Lung microvascular endothelial cell (primary cell): ENCODE results near the gene SLFN14. TPM values are rescaled to one million over a fixed set of nuclear protein-coding genes. Genes with fewer than 3 reads are reported as not detected.
"Not testable (repeated sequence)": the region's sequence is repeated elsewhere in the genome, so short reads cannot be mapped to it uniquely, and the experiment has no call there.

Experiments used
- DNase-seq, 2 donors: peaks; one replicate each; pipeline versions ENCODE4 v3.0.0 to v3.0.0-alpha.2; 2010; ENCODE audit warnings: low read depth in 2 of 2
- total RNA-seq: library from RNA; depleted of rRNA; stranded (reverse); fragments of >200 nt; gene quantifications from 2 replicates; pipeline ENCODE4 v1.2.1, GENCODE V29; 2014

Gene SLFN14
- total RNA-seq: not detected in 2 replicates

DNA sequence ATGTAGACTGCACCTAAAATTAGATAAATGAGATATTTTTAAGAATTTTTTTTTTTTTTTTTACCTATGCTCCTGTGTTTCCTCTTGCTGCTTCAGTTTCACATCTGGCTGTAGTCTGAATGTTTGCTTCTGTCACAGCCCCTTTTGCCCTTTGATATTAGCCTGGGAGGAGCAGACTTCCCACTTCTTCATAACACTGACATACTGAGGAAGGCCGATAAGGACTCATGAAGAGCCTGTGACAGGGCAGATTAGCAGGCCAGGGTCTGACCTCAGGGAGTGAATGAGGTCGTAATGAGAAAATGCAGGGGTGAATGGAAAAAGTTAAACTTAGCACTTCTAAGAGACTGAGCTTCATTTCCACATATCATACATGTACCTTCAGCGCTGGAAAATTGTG is at the start of gene SLFN14:
TSS of gene SLFN14 (minus strand) at position 117 of the 400 bp plus-strand sequence. CDS start 2,757 bp downstream, outside the sequence.
- no peak for DNase-seq

DNA sequence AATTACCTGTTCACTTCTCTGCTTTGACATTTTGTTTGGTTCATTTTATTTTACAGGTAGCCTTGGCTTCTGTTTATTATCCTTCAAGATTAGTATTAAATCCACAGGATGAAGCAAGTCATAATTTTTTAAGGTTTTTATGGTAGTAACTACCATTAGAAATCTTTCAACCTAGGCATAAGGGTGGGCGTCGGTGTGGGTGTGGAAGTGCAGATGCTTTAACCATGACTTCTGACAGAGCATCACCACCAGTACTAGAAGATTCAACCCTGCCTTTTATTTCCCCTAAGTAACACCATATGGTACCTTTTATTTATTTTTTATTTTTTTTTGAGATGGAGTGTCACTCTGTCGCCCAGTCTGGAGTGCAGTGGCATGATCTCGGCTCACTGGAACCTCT is 49.2 kb upstream of the SLFN14 start:
- DNase-seq: no peak

DNA sequence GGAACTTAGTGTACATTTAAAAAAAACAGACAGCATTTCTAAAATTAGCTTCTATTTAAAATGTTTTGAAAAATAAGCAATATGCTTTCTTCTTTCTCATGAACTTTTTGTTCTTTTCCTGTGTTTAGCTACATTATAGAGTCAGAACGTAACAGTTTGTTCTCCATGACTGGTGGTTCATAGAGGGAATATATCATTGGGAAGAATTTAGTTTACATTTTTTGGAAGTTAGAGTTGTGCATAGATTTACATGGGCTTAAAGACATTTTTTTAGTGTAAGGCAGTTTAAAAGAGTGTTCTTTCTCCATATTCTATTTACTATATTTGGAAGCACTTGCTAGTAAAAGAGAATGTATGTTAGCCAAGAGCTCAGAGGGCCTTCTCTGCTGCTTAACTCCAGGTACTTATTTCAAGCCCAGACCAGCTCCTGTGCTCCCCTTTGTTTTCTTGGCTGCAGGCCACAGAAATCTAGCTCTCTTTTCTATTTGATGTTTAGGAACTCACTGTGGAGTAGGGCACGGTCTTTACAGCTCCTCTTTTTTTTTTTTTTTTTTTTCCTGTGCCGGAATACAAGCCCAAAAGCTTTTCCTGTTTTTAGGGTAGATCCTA is 46.7 kb upstream of the SLFN14 start:
- peak in 1 of 2 donors; percentile 21 for DNase-seq

DNA sequence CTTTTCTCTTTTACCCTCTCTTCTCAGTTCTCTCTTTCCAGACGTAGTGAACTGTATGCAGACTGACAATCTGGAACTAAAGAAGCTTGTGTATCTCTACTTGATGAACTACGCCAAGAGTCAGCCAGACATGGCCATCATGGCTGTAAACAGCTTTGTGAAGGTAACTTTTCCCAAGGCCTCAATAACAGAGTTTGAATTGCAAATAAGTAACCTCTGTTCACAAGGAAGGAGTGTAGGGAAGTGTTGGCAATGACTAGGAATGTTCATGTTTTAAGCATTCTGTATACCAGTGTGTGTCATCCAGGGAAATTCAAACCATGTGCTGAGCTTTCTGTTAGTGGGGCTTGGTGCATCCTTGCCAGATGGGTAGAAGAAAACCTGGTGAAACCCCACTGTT is 45.1 kb upstream of the SLFN14 start:
- no peak for DNase-seq

- DNase-seq: no peak
Measured at GRCh38 chr17:35603674-35604073, 43.1 kb upstream of the SLFN14 start.

DNA sequence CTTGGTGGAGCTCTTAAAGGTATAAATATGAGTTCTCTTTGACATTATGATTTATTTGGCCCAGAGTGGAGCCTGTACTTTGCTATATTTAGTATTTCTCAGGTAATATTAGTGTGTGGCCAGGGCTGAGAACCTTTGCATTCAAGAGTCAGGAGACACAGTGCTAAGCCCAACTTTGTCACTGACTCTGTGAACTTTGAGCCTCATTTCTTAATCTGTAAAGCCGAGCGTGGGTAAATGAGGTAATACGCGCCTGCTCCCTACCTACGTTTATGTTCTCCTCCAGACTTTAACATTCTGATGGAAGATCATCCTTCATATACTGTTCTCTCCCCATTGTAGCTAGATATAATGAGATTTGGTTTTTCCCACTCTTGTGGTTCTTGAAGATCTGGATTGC is 37.0 kb upstream of the SLFN14 start:
- DNase-seq: no peak

- DNase-seq: no peak
Measured at GRCh38 chr17:35596530-35597233, 36.1 kb upstream of the SLFN14 start.

GRCh38 chr17:35596072-35596471 is 35.5 kb upstream of the SLFN14 start:
- no peak for DNase-seq

- DNase-seq: peak in 1 of 2 donors; percentile 66
Measured at GRCh38 chr17:35588196-35588920, 27.7 kb upstream of the SLFN14 start.

GRCh38 chr17:35587074-35587961 is 26.7 kb upstream of the SLFN14 start, which contains the start of gene AP2B1:
Gene AP2B1, plus strand, starts transcription at chr17:35587322. Its CDS starts 6,709 bp downstream, at chr17:35594031.
- peak; percentile 98 to 99 for DNase-seq

GRCh38 chr17:35586569-35587073 is 26.0 kb upstream of the SLFN14 start:
- no peak for DNase-seq

GRCh38 chr17:35584061-35584460 is 23.4 kb upstream of the SLFN14 start:
- no peak for DNase-seq

- no peak for DNase-seq
Measured at GRCh38 chr17:35578929-35579432, 18.4 kb upstream of the SLFN14 start.

GRCh38 chr17:35578197-35578928 is 17.7 kb upstream of the SLFN14 start, which contains the start of gene PEX12:
Gene PEX12, minus strand, starts transcription at chr17:35578571. Its CDS starts 550 bp downstream, at chr17:35578021.
- DNase-seq: peak; percentile 86 to 90

- DNase-seq: peak; percentile 36 to 46
Measured at GRCh38 chr17:35577830-35578196, 17.2 kb upstream of the SLFN14 start.

DNA sequence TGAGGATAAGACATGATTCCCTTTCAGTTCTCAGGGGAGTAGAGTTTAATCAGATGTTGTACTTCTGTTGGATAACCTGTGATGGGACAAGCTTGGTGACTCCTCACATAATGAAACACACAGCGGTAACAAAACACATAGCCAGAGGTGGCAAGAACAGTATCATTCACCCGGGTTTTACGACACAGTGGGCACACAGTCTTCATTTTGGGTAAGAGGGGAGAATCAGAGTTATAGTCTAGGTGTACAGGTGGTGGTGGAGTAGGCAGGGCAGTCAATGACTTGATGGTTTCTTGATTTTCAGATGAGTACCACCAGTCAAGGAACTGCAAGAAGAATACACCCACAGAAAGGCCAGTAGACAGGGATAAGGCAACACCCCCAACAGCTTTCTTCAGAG is 15.1 kb upstream of the SLFN14 start:
- DNase-seq: no peak

- DNase-seq: no peak
Measured at GRCh38 chr17:35569405-35569804, 8.8 kb upstream of the SLFN14 start.

DNA sequence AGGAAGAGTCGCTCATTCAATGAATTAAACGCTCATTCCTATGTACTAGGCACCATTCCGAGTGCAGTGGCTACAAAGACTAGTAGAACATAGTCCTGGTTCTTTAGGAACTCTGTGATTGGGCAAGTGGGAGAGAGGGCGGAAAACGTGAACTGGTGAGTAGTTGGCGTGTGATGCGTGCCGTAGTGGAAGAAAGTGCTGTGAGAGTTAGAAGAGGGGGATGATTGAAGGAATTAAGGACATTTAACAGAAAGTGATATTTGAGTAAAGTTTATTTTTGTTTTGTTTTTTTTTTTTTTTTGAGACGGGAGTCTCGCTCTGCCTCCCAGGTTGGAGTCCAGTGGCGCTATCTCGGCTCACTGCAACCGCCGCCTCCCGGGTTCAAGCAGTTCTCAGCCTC is 7.9 kb upstream of the SLFN14 start:
- peak; percentile 47 to 70 for DNase-seq

GRCh38 chr17:35566968-35567367 is 6.3 kb upstream of the SLFN14 start:
- DNase-seq: no peak

GRCh38 chr17:35563181-35563580 is 2.6 kb upstream of the SLFN14 start:
- DNase-seq: not testable (repeated sequence)
